Skeletal muscle tissue (tissue), 4 donors: ENCODE measurements around the gene ZBTB4. TPM values are rescaled to one million over a fixed set of nuclear protein-coding genes. Genes with fewer than 3 reads are reported as not detected.
"Not testable (repeated sequence)": the region's sequence is repeated elsewhere in the genome, so short reads cannot be mapped to it uniquely, and the experiment has no call there.

Experiments
- H3K27ac ChIP-seq: one replicate; pipeline ENCODE4 v1.7.0; 2013; ENCODE audit warnings: mild to moderate bottlenecking, low read depth, low read length, inconsistent platforms
- H3K27me3 ChIP-seq, 3 donors: one replicate each; pipeline ENCODE4 v1.7.0; 2013; ENCODE audit warnings: low read length in 3 of 3; ENCODE audit not compliant: control insufficient read depth in 3 of 3, insufficient read depth in 3 of 3
- H3K36me3 ChIP-seq, 3 donors: one replicate each; pipeline ENCODE4 v1.7.0; 2013; ENCODE audit warnings: low read length in 3 of 3; ENCODE audit not compliant: control insufficient read depth in 3 of 3, insufficient read depth in 3 of 3
- H3K4me1 ChIP-seq, 3 donors: one replicate each; pipeline ENCODE4 v1.7.0; 2013; ENCODE audit warnings: low read length in 3 of 3, mild to moderate bottlenecking in 3 of 3; ENCODE audit not compliant: control insufficient read depth in 3 of 3, insufficient read depth in 3 of 3
- H3K4me3 ChIP-seq, 3 donors: one replicate each; pipeline ENCODE4 v1.7.0; 2013; ENCODE audit warnings: low read length in 3 of 3
- H3K9ac ChIP-seq, 3 donors: one replicate each; pipeline ENCODE4 v1.7.0; 2013; ENCODE audit warnings: low read length in 3 of 3, mild to moderate bottlenecking in 3 of 3, moderate library complexity in 2 of 3, low read depth in 1 of 3
- H3K9me3 ChIP-seq, 3 donors: one replicate each; pipeline ENCODE4 v1.7.0; 2013; ENCODE audit warnings: low read length in 3 of 3; ENCODE audit not compliant: control insufficient read depth in 3 of 3
- total RNA-seq: library from RNA; depleted of rRNA; stranded (reverse); fragments of >200 nt; gene quantifications from one replicate; pipeline ENCODE4 v1.2.3, GENCODE V29; 2014
- donor health status: Osteomylitis.

Gene ZBTB4
- total RNA-seq, 1 donor from 2014 or later: 10.4 TPM

DNA sequence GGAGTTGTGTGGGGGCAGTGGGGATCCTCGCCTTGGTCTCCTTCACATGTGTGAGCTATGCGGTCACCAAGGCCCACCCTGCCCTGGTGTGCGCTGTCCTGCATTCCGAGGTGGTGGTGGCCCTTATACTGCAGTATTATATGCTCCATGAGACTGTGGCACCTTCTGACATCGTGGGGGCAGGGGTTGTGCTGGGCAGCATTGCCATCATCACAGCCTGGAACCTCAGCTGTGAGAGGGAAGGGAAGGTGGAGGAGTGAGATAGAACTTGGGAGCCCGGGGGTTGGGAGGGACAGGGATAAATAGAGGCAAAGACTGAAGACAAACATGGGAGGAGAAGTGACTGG, 3.3 kb upstream of the ZBTB4 start:
- peak overlapping the region; percentile 91 to 97 (median 92) for H3K4me3 ChIP-seq
- H3K9me3 ChIP-seq: not testable (repeated sequence)
- H3K4me1 ChIP-seq: peaks cover 53 to 58% (median 58%) of the 10 kb centered on the region in 3 donors

DNA sequence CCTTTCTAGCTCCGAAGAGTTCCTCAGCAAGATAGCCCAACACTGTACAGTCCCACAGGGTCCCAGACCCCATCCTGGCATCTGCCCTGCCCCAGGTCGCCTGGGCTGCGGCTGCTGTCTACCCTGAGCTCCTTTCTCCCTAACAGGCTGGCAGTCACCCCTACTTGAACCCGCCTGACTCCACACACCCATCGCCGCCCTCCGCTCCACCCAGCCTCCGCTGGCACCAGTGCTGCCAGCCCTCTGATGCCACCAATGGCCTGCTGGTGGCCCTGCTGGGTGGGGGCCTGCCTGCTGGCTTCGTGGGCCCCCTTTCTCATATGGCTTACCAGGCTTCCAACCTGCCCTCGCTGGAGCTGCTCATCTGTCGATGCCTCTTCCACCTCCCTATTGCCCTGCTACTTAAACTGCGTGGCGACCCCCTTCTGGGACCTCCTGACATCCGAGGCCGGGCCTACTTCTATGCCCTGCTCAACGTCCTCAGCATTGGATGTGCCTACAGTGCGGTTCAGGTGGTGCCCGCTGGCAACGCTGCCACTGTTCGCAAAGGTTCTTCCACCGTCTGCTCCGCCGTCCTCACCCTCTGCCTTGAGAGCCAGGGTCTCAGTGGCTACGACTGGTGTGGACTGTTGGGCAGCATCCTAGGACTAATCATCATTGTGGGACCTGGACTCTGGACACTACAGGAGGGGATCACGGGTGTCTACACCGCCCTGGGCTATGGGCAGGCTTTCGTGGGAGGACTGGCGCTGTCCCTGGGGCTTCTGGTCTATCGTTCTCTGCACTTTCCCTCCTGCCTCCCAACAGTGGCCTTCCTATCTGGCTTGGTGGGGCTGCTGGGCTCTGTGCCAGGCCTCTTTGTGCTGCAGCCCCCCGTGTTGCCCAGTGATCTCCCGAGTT, 2.7 kb upstream of the ZBTB4 start:
- peaks cover 53 to 58% (median 58%) of the 10 kb centered on the region in 3 donors for H3K4me1 ChIP-seq
- not testable (repeated sequence) for H3K27me3 ChIP-seq, H3K36me3 ChIP-seq, H3K9me3 ChIP-seq
- H3K4me3 ChIP-seq: peak overlapping the region in 1 of 3 donors; percentile 97
- peak overlapping the region; percentile 100 for H3K27ac ChIP-seq
- peak overlapping the region in 2 of 3 donors; percentile 99 to 100 for H3K9ac ChIP-seq

More for the DNA sequence above, 3.3 kb upstream of the ZBTB4 start:
- peak overlapping the region; percentile 98 to 100 (median 99) for H3K9ac ChIP-seq
- H3K27me3 ChIP-seq, H3K36me3 ChIP-seq: not testable (repeated sequence)
- peak overlapping the region; percentile 100 for H3K27ac ChIP-seq

DNA sequence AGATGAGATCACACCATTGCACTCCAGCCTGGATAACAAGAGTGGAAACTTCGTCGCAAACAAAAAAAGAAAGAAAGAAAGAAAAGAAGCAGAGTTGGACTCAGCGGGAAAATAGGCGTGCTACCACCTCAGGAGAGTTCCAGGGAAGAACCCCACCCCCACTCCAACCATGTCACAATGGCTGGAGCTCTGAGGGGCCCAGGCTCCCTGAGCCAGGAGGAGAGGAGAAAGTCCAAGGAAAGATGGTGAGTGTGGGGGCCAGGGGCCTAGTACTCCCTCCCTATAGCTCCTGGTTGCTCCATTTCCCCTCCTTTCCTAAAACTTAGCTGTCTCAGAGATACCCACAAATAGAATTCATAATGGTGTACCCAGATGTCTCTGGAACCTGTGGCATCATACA, 1.8 kb upstream of the ZBTB4 start, which contains the start of gene SLC35G6:
Gene SLC35G6 (plus strand): TSS at position 172 of the 400 bp plus-strand sequence. CDS start 71 bp downstream, at position 243.
- peaks cover 58 to 60% (median 58%) of the 10 kb centered on the region in 3 donors for H3K4me1 ChIP-seq
- not testable (repeated sequence) for H3K27me3 ChIP-seq, H3K36me3 ChIP-seq, H3K9me3 ChIP-seq
- peak within 1 kb of the TSS; percentile 100 for H3K27ac ChIP-seq
- H3K4me3 ChIP-seq: peak within 1 kb of the TSS; percentile 88 to 97 (median 97)
- H3K9ac ChIP-seq: peak within 1 kb of the TSS; percentile 89 to 99 (median 96)

- Histone ChIP-seq H3K9ac (peak overlapping the region; percentile 89 to 99 (median 96)), H3K36me3 (no peaks in the 10 kb centered on the region), H3K9me3 (no peaks in the 10 kb centered on the region), H3K4me3 (peak overlapping the region; percentile 88 to 97 (median 94)), H3K27me3 (no peaks in the 10 kb centered on the region), H3K27ac (peak overlapping the region; percentile 91), H3K4me1 (peaks cover 60 to 64% (median 60%) of the 10 kb centered on the region in 3 donors)
Measured at GRCh38 chr17:7480089-7480384, 606 bp upstream of the ZBTB4 start.

- H3K27me3 ChIP-seq: no peaks in the 10 kb centered on the region
- H3K36me3 ChIP-seq: no peaks in the 10 kb centered on the region
Measured at GRCh38 chr17:7478276-7479212, 887 bp downstream of the ZBTB4 start.

DNA sequence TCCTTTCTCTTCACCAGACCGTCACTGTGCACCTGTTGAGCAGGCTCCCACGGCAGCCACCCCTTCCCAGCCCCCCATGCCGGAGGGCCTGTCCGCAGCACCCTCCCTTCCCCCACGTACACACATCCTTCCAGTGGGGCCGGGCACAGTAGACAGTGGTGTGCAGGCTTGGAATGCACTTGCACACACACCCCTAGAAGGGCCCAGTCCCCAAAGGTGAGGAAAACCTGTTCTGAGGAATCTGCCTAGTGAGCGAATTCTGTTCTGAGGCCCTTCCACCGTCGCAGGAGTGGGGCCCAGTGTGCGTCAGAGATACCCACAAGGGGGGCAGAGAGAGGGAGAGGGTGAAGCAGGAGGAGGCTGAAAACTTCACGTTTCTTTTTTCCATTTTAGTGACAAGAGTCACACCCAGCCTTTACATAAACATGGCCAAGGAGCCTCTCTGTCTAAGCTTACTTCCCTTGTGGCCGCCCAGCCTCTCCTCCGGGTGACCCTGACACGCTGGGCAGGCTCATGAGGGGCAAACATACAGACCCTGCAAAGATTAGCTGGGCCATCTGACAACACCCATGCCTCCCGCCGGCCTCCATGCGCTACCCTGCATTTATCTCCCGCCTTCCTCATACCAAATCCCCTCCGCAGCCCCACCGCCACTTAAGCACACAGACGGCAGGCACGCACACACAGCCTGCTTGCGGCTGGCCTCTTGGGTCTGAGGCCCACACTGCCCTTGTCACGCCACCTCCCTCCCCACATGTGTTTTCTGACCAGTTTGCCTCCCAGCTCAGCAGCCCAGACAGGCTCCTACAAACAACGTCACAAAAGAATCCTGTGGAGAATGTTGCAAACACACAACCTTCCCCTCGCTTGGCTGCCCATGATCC, 1.8 kb downstream of the ZBTB4 start:
- H3K27ac ChIP-seq: peak overlapping the region; percentile 99
- H3K27me3 ChIP-seq: no peaks in the 10 kb centered on the region
- peak overlapping the region; percentile 85 to 97 (median 96) for H3K4me3 ChIP-seq
- peak overlapping the region; percentile 85 to 97 (median 92) for H3K9ac ChIP-seq
- peaks cover 63 to 66% (median 63%) of the 10 kb centered on the region in 3 donors for H3K4me1 ChIP-seq
- H3K36me3 ChIP-seq: no peaks in the 10 kb centered on the region
- no peaks in the 10 kb centered on the region for H3K9me3 ChIP-seq

More at GRCh38 chr17:7478276-7479212, 887 bp downstream of the ZBTB4 start:
- Histone ChIP-seq H3K27ac (peak overlapping the region; percentile 99), H3K4me3 (peak overlapping the region; percentile 85 to 97 (median 96)), H3K9me3 (no peaks in the 10 kb centered on the region), H3K9ac (peak overlapping the region; percentile 85 to 97 (median 92)), H3K4me1 (peaks cover 66 to 70% (median 69%) of the 10 kb centered on the region in 3 donors)

GRCh38 chr17:7476951-7477350, 2.5 kb downstream of the ZBTB4 start:
- peak overlapping the region; percentile 54 to 97 (median 92) for H3K9ac ChIP-seq
- peak overlapping the region; percentile 85 to 97 (median 96) for H3K4me3 ChIP-seq
- peaks cover 56 to 65% (median 61%) of the 10 kb centered on the region in 3 donors for H3K4me1 ChIP-seq
- H3K27ac ChIP-seq: peak overlapping the region; percentile 99
- no peaks in the 10 kb centered on the region for H3K9me3 ChIP-seq
- H3K27me3 ChIP-seq: no peaks in the 10 kb centered on the region
- no peaks in the 10 kb centered on the region for H3K36me3 ChIP-seq

- H3K4me1 ChIP-seq: peaks cover 56 to 63% (median 57%) of the 10 kb centered on the region in 3 donors
Measured at GRCh38 chr17:7476494-7476893, 2.9 kb downstream of the ZBTB4 start.

More at GRCh38 chr17:7476494-7476893, 2.9 kb downstream of the ZBTB4 start:
- Histone ChIP-seq H3K27ac (peak overlapping the region; percentile 99), H3K36me3 (no peaks in the 10 kb centered on the region), H3K27me3 (no peaks in the 10 kb centered on the region), H3K9me3 (no peaks in the 10 kb centered on the region), H3K4me3 (peak overlapping the region; percentile 44 to 97 (median 65)), H3K9ac (peak overlapping the region; percentile 42 to 97 (median 54))
